Calu3 (cell line): ENCODE measurements around the gene RAD51B. TPM values are rescaled to one million over a fixed set of nuclear protein-coding genes. Genes with fewer than 3 reads are reported as not detected.

ENCODE experiments used
- BruUV-seq: library from RNA; stranded (reverse); fragments of 400-500 nt; replicated peaks from 2 replicates; lab custom pipeline; 2021; lab: Mats Ljungman, UMichigan
- CTCF ChIA-PET: fragments of 300-600 bp; sonication (Branson Sonifier 250); formaldehyde crosslinking; loops from one replicate; lab custom pipeline; 2022; ENCODE audit warnings: antibody characterized with exemption; lab: Charles Lee
- DNase-seq: peaks from one replicate; pipeline ENCODE4 v3.0.0; 2022
- H3K27ac Mint-ChIP-seq: one replicate; pipeline ENCODE4 v1.8.0; 2022; ENCODE audit warnings: mixed read lengths; ENCODE audit not compliant: unreplicated experiment
- H3K27me3 Mint-ChIP-seq: one replicate; pipeline ENCODE4 v1.8.0; 2022; ENCODE audit warnings: mixed read lengths; ENCODE audit not compliant: unreplicated experiment
- H3K36me3 Mint-ChIP-seq: one replicate; pipeline ENCODE4 v1.8.0; 2022; ENCODE audit warnings: mild to moderate bottlenecking, moderate library complexity, mixed read lengths; ENCODE audit not compliant: insufficient read depth, unreplicated experiment
- H3K4me1 Mint-ChIP-seq: one replicate; pipeline ENCODE4 v1.8.0; 2022; ENCODE audit warnings: mild to moderate bottlenecking, low read depth, mixed read lengths; ENCODE audit not compliant: unreplicated experiment
- H3K4me3 Mint-ChIP-seq: one replicate; pipeline ENCODE4 v1.8.0; 2022; ENCODE audit warnings: mild to moderate bottlenecking, low read depth, moderate library complexity, mixed read lengths; ENCODE audit not compliant: unreplicated experiment
- H3K9me3 Mint-ChIP-seq: one replicate; pipeline ENCODE4 v1.8.0; 2022; ENCODE audit warnings: low read depth, mixed read lengths; ENCODE audit not compliant: unreplicated experiment
- CTCF ChIP-seq: fragments of 200-600 bp; IDR thresholded peaks from one replicate; pipeline ENCODE4 v1.8.0; 2022; ENCODE audit warnings: antibody characterized with exemption; ENCODE audit not compliant: unreplicated experiment
- intact Hi-C: fragments of 100-400 bp; cut with micrococcal nuclease; formaldehyde crosslinking; loops from one replicate; pipeline ENCODE4 v1.10.0; 2022; ENCODE audit not compliant: unreplicated experiment
- total RNA-seq: library from RNA; stranded (reverse); gene quantifications from 2 replicates; pipeline ENCODE4 v1.2.3, GENCODE V29; 2022

Gene RAD51B
- total RNA-seq, 1 experiment from 2014 or later, result 24.7 TPM

DNA sequence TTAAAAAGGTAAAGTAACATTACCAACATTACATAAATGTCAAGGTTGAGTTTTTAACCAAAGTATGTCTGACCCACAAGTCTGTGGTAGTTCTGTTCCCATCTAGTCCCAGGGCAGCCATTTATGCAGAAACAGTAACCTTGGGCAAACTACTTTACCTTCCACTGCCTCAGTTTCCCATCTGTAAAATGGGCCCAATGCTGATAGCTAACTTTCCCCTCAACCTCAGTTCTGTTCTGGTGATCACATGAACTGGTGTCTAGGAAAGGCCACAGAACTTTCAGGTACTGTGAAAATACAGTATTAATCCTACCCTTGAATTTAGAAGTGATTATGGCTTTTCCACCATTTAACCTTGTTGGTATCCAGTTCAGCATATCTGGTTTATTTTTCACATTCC, 859.7 kb downstream of the RAD51B start:
- no TSS peak for BruUV-seq
- Mint-ChIP-seq H3K4me3 (no peak overlapping the region), H3K27ac (peak overlapping the region; percentile 65), H3K36me3 (no peaks in the 10 kb centered on the region), H3K27me3 (no peaks in the 10 kb centered on the region), H3K9me3 (no peaks in the 10 kb centered on the region), H3K4me1 (peaks cover 58% of the 10 kb centered on the region)
- intact Hi-C loops, result no loop called here
- CTCF ChIA-PET, result interaction anchor here (0.6 kb wide), 1 partner anchor 15 kb away, joined by 3 read pairs; no protein-coding TSS in a partner anchor
- DNase-seq, result no peak
- TF ChIP-seq CTCF, result no peak

GRCh38 chr14:68679746-68680467, 860.3 kb downstream of the RAD51B start:
- no peak for DNase-seq
- intact Hi-C loops, result no loop called here
- Mint-ChIP-seq H3K9me3 (no peaks in the 10 kb centered on the region), H3K4me3 (no peak overlapping the region), H3K36me3 (no peaks in the 10 kb centered on the region), H3K27me3 (no peaks in the 10 kb centered on the region), H3K27ac (peak overlapping the region; percentile 65), H3K4me1 (peaks cover 58% of the 10 kb centered on the region)
- no TSS peak for BruUV-seq
- CTCF ChIA-PET, result interaction anchor here (0.6 kb wide), 1 partner anchor 16 kb away, joined by 3 read pairs; no protein-coding TSS in a partner anchor
- no peak for TF ChIP-seq CTCF

DNA sequence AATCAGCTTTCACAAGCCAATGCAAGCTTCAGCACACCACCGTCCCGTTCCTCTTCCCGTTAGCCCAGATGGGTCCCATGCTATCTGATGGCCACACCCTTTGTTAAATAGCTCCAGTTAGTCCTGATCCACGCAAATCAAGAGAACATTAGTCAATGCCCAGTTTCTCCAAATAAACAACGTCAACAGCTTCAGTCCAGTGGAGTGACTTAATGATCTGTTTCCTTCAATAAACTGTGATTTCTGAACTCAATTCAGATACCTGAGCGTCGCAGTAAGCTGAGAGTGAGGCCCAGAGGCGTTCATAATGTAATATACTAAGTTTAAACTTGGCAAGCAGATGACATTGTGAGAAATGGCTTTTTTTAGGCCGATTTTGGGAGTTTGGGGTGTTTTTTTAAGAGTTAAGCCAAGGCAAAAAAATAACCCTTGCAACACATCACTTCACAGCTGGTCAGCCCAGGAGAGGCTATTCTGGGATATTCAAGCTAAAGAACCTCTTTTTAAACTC, 861.0 kb downstream of the RAD51B start:
- TF ChIP-seq CTCF, result no peak
- DNase-seq, result no peak
- H3K27me3 Mint-ChIP-seq, result no peaks in the 10 kb centered on the region
- CTCF ChIA-PET, result no interaction called here
- no peak overlapping the region for H3K4me3 Mint-ChIP-seq
- no peak overlapping the region for H3K27ac Mint-ChIP-seq
- H3K9me3 Mint-ChIP-seq, result no peaks in the 10 kb centered on the region
- H3K4me1 Mint-ChIP-seq, result peaks cover 58% of the 10 kb centered on the region
- BruUV-seq, result no TSS peak
- intact Hi-C loops, result no loop called here
- H3K36me3 Mint-ChIP-seq, result no peaks in the 10 kb centered on the region

GRCh38 chr14:68681256-68682011, 861.9 kb downstream of the RAD51B start:
- CTCF ChIA-PET, result no interaction called here
- peak overlapping the region; percentile 0 for H3K27ac Mint-ChIP-seq
- BruUV-seq, result no TSS peak
- H3K36me3 Mint-ChIP-seq, result no peaks in the 10 kb centered on the region
- H3K4me1 Mint-ChIP-seq, result peaks cover 60% of the 10 kb centered on the region
- intact Hi-C loops, result no loop called here
- H3K4me3 Mint-ChIP-seq, result no peak overlapping the region
- no peaks in the 10 kb centered on the region for H3K9me3 Mint-ChIP-seq
- no peak for DNase-seq
- TF ChIP-seq CTCF, result no peak
- H3K27me3 Mint-ChIP-seq, result no peaks in the 10 kb centered on the region
